Measurements from ENCODE around the gene GMDS.
A peak's percentile ranks its signal among the peaks of the same experiment; 100 is the strongest.

GMDS gene

DNA sequence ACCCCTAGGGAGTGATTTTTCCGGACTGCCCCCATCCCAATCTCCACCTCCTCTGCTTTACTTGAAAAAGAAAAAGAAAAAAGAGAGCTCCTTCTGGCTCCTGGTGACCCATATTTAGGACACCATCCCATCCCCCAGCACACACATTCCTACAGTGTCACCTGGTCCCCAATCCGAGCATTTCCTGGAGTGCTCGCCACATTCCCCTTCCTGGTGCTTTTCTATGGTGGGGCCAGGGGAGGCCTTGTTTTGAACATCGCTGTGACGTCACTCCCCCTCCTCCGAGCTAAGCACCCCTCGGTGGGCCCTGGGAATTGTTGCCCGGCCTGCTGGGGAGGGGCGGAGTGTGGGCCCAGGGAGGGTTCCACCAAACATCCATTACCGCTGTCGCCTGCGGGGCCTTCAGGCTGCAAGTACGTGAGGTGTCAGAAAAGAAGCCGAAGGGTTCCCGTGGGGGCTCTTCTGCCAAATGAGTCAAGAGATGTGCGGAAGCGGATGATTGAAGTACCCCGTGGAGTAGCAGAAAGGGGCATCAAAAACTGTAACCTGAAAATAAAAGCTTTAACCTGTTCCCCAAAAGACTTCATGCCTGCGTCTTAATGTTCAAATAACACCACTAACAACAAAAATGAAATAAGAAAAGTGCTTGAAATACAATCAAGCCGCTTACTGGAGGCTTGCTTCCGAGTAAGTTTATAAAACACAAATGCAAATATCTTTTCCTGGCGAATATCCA is 638.5 kb downstream of the GMDS start:
- no peak for DNase-seq

DNA sequence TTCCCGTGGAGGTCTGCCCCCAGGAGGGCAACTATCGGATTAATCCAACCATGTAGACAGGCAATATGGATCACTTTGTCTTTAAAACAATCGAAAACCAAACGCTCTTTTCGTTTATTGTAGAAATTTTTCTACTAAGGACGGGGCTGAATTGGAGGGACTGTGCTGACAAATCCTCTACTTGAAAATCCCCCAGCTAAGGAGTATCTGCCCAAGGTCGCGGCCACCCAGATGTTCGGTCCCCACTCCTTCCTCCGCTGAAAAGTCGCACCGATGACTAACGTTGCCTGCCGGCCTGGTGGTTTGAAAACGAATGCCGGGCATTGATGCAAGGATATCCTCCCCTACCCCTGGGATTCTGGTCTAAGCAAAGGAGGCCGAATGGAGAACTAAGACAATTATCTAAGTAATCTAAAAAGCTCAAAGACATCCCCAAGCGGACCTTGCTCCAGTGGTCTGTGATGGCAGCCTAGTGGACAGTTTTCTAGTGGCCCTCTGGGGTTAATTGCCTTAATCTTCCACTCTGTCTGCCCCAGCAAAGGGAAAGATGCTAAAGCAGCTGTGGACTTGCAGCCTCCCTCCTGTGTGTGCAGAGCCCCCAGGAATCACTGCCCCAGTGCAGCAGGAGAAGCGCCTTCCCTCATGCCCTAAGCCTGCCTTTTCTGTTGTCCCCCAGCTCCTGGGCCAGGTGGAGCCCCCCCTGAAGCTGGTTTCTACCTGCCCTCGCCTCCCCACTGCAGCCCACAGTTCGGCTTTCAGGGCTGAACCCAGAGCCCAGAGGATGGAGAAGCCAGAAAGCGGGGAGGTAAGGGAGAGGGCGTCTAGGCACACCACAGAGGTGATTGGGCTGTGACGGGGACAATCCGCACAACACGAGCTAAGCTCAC is 639.3 kb downstream of the GMDS start:
- no peak for DNase-seq

DNA sequence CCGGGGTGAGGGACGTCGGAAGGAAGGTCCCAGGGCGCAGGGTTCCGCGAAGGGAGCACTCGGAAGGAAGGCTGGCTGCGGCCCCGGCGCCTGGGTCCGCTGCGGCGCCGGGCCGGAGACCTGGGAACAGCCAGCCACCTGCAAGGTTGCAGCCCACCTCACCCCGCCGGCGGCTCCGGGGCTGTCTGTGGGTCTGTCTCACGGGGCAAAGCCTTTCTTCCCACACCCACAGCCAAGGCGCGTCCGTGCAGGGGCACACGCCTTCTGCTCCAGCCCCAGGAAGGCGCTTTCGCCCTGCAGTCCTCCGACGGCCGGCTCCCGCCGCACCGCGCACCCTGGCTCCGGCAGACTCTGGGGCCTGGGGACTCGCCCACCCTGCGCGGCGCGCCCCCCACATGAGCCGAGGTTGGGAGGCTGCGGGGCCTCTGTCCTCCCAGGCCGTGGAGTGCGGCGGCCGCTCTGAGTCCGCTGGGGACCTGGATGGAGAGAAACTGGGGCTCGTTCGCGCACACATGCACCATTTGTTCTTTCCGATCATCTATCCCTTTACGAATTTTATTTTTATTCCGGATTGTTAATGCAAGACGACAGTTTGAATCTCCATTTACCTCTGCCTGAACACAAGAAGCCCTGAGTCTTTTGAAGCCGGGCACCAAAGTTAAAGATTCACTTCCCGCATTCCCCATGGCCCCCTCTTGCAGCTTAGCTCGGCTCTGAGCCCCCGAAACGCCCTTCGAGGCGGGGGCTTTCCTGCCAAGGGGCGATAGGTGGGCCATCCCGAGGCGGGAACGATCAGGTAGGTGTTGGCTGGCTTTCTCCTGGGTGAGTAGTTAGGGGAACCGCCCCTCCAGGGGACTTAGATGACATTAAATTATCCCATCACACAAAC is 640.2 kb downstream of the GMDS start:
- DNase-seq: no peak

DNA sequence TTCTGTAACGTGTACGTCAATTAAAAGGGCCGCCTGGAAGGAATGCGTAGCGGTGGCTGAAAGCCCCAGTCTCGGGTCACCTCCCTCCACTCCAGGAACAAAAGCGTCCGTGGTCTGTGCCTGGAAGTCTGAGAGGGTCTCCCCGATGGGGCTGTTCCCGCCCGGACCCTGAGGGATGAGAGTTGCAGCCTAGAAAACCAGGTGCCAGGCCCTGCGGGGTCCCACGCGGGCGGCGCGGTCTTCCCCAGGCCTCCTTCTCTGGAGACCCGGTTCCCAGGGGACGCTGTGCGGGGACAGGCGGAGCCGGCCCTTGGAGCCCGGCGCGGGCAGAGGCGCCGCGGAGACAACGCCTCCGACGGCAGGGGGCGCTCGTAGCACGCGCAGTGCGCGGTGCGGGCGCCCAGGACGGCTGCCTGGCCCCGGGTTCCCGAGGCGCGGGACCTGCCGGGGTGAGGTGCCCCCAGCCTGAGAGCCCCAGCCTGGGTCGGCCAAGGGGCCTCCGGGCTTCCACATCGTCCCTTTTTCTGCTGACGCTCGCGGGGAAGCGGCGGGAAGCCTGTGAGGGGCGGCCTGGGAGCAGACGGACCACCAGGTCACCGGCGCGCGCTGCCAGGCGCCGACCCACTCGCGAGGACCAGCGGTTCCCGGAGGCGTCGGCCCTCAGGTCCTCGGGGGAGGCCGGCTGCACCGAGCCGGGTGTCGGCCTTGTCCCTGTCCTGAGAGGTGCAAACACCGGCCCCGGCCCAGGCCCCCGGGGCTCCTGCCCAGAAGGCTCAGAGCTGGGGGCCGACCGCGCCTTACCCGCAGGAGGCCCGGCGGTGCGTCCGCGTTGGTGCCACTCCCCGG is 641.0 kb downstream of the GMDS start:
- DNase-seq: peak; percentile 82

DNA sequence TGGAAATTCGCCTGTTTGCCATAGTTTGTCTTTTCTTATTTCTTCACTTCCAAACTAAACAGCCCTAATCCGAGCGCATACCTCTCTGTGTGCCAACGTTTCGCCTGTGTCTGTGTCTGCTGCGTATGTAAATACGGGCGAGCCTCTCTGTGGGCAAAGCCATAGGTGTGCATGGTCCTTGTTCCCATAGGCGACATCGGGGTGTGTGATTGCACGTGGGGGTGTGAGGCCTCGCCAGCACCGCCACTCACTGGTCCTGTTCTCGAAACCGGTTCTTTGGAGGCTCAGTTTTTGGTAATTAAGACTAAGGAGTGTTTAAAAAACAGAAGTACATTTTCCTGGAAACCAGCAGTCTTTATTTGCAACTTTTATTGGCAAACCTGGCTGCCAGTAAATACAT is 641.7 kb downstream of the GMDS start:
- DNase-seq: no peak

DNA sequence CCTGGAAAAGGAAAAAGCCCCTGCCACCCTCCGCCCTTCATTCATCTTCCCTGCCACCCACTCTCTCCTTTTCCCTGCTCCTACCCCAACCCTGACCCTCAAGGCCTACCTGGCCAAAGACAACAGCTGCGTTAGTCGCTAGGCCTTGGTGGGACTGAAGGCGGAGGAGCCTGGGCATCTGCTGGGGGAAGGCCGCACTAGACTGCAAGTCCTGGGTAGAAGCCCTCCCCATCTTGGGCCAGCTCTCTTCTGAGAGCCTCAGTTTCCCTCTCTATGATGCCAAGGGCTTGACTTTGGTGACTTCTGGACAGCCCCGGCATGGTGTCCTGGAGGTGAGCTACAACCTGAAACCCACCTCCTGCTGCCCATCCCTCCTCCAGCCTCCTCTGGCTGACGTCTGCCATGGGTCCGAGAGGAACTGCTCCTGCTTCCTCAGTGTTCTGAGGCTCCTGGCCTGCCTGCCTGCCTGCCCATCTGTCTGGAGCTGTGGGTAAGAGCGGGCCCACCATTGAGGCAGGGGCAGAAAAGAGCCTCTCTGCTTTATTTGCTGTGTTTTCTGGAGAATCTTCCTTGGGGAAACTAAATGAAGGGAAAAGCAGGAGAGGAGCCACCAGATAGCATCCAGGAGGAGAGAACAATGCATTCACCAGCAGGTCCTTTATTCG is 643.2 kb downstream of the GMDS start:
- no peak for DNase-seq

DNA sequence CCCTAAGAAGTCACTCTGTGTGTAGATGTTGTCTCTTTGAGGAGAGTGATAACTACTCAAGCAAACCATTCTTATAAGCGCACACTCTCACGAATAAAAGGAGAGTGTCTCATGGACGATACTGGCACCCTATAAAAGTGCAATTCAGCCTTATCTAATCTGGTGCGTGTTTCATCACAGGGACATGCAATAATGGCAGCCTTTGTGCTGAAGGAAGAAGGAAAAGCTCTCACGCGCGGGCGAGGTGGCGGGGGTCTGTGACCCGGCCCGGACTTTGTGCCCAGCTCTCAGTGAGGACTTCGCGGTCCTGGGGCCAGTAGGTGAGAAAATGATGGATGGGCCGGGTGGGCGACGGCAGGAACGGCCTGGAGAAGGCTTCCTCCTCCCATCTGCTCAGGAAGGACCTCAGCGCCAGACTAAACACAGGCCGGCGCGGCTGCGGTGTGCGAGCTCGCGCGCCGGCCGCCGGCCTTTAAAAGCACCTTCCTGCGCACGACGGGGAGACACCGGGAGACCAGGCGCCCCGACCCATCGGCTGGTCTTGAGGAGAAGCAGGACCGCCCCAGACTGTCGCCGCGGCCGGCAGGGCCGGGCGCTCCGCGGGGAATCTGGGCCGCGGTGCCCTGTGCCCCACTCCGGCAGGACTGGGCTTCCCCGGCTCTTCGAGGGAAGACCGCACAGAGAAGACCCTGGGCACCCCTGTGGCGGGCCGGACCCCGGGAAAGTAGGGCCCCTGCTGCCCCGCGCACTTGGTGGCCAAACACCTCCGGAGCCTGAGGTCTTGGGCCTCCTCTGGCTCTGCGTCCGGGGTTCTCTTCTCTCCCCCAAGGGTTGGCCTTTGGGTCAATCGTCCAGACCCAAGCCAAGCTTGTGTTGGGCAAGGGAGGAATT is 644.0 kb downstream of the GMDS start:
- no peak for DNase-seq

DNA sequence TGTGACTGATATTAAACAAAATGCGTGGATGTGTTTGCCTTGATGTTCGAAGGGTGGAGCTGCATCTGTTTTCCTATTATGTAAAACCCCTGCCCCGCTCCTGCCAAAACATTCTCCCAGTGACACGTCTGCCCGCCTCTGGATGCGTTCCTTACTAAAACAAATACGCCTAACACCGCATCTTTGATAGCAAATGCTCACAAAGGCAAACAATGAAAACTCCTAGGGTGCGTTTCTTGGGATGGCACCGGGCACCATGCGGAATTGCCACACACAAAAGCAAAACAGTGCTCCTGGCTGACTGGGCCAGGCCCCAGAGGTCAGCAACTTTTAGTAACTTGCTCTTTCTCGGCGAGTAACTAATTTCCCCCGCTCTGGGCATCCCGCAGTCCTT is 644.6 kb downstream of the GMDS start:
- DNase-seq: no peak

DNA sequence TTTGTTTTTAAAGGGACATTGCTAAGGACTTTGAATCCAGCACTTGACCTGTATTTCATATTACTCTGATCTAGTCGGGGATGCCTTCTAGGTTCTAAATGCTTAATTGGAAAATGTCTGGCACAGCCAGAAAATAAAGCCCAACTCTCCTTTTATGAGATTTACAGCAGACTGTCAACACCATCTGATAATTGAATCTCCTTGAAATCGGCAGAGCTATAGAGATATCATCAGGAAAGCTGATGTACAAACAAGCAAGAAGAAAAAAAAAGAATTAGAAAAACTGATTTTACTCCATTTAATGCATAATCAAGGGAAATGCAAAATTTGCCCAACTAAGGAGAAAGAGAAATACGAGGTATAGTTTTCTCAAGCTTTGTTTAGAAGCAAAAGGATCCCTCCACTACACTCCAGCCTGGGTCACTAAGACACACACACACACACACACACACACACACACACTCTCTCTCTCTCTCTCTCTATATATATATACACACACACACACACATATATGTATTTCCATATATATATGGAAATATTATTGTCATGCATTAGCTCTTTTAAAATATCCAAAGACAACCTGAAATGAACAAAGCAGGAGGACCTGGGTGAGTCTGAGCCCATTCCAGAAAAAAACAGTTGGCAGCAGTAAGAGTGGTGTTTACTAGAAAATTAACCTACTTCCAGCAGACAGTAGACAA is 645.2 kb downstream of the GMDS start:
- no peak for DNase-seq

DNA sequence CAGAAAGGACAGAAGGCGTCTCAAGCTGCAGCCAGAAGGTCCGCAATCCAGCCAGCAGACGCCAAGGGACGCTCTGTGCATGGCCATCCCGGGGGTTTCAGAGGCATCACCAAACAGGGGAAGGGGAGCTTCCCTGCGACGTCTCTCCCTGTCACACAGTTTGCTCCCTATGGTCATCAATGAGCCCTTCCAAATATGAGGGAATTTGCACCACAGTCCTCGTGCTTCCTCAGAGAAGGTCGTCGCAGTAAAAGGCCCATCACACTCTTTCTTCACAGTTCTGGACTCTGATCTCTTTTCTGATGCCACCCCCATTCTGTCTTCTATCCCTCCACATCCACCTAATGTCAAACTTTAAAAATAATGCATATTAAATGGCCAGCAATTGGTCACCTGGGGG is 645.9 kb downstream of the GMDS start:
- DNase-seq: no peak

DNA sequence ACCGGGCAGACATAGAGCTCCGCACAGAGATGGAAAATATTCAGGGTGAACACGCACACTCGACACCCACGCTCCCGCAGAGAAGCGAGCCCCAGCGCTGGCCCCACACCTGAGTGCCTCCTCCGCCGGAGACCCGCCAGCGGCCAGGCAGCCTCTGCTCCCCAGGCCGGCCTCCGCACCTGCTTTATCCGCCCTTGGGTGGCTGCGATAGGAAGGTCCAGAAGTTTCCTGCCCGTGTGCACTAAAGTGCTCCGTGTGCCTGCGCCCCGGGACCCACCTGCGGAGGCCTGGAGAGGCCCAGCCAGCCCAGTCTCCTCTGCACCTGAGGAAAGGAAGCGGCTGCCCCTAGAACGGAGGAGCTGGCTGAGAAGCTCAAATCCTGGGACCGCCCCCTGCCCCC is 646.5 kb downstream of the GMDS start:
- DNase-seq: no peak

DNA sequence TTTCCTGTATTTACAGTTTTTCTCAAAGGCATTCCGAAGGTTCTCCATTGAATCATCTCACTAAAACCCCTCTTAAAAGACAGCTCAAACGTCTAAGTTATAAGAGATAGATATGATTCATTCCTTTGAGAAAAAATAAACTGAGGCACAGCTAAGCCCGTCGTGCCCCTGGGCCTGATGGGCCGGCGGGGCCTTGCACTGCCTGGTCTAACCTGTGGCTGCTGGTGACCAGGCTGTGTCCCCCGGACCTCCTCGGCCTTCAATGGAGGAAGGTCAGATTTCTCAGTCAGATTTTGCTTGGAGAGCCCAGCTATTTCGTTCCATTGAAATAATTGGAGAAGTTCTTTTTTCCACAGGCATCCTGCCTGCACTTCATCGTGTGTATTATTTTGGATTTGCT is 647.0 kb downstream of the GMDS start:
- DNase-seq: no peak

DNA sequence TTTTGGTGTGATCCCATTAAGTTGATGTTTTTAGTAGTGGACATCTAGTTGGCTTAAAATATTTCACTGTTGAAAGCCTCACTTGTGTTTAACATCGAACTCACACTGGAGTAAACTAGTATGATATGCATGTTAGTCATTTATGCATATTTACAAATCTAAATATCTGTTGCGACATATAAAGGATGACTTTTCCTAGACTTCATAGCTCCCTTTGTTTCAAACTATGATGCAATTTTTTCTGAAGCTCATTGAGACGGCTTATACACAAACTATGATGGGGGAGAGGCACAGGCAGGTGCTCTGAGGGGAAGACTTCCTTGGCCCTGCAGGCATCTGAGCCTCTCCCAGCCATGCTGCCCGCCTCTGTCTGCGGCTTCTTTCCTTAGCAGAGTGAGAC is 647.5 kb downstream of the GMDS start:
- no peak for DNase-seq

DNA sequence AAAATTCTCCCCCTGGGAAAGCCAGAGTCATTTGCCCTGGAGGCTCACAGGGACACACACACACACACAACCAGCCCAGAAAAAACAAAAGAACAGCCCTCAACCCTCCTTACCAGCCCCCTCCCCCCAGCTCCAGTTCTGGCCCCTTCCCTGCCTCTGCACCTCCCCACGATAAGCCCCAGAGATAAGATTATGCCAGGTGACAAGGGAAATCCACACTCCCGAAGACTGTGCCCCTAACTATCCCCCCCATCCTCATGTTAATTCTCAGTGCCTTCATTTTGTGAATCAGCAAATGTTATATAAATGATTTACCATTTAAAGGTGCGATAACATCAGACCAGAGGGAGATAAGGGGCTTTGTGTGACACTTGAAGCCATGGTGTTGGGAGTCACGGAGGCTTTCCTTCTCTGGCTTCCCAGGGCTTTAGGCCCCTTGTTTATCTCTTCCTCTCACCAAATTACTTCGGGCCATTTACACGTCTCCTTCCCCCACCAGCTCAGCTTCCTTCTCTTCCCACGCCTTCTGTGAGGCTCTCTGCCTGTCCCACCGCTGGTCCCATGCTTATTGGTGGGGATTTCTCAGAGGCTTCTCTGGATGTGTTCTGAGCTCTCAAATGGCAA is 648.2 kb downstream of the GMDS start:
- DNase-seq: no peak

DNA sequence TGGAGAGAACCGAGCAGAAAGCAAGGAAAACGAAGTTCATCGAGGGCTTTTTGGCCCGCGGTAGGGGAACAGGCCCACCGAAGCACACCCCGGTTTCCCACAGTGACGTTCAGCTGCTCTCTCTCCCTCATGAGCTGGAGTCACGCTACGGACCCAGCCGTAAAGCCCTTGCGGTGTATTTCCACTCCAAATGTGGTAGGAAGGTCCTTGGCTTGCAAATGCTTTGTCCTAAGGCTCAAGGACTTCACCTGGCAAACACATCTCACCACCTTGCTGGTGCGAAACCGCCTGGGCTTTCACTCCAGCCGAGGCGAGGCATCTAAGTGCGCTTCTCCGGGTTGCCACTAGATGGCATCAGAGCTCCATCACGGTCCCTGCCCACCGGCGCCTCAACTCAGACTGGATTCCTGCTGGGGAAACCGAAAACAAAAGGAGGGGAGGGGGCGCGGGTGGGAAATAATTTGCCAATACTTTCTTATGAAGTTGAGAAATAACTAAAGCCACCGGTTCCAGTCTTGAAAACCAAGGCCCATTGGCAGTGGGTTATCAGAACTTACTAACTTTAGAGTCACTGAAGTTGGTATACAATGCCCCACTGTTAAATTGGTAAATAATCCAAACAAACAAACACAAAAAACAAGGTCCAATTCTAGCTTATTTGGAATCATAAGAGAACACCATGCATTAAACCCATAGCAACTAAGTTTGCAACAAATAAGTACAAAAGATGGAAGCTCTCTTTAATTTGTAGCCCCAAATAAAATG is 649.1 kb downstream of the GMDS start:
- peak; percentile 76 for DNase-seq

DNA sequence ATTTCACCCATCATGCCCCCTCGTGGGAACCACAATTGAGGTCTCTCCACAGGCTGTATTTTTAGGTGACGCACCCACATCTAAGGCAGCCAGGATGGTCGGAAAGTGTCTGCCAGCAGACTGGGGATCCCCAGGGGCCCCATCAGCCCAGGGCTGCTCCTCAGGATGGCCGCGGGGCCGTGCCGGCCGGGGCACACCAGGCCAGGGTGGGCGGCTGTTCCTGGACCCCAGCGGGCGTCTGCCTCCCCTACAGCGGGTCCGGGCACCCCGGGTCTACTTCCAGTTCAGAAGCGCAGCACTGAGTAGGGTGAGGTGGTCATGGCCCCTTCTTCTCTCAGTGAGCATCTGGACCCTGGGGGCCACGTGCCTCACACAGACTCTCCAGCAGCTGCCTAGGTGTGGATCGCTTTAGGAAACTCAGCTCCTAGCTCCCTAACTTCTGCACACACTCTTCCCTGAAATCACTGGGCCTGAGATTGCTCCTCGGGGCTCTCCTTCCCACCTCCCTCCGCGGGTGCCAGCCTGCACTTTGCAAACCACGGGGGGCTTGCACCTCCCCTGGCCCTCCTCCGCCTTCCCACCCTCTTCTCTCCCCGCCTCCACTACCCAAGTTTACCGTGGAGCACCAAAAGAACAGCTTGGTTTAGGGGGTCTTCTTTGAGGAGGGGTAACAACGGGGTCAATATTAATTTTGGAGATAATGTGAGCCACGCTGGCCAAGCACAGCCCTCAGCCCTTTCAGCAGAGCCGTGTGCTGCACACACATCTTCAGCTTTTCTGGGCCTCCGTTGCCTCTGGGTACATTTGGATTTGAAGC is 649.9 kb downstream of the GMDS start:
- no peak for DNase-seq

DNA sequence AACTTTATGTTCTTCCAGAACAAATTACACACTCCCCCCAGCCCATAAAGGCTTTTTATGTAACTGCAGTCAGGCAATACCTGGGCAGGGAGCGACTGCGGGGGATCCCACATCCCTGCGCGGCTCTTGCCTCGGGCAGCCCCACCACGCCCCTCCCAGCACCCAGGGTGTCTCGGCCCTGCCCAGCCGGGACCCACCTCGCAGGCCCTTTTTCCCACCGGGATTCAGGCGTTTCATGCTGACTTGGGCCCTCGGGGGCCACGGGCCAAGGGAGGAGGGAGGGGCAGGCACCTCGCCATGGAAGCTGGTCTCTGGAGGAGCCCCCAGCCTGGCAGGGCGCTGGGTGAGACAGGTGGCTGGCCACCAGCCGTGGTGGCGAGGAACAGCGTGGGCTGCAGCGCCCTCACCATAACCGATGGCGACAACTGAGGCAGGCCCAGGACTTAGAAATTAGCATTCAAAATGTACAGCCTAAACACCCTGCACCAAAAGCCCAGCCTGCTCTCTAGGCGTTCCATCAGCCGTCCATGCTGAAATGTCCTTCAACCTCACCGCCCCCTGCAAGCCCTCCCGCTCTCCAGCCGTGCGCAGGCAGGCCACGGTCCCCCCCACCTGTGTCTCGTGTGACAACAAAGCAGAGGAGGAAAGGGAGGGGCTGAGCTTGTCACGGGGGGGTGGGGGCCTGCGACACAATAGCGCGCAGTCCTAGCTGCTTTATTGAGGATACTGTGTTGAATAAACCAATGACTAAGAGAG is 650.8 kb downstream of the GMDS start:
- no peak for DNase-seq
